HG03432 (cell line): ENCODE data around the gene PEBP1.

Experiments used
- ATAC-seq: cut with Tn5 transposase; IDR thresholded peaks from one replicate; pipeline ENCODE4 v1.9.1; 2021; ENCODE audit warnings: mild to moderate bottlenecking, moderate library complexity; ENCODE audit not compliant: unreplicated experiment

The PEBP1 gene

GRCh38 chr12:118135788-118136558 is at the start of gene PEBP1:
Gene PEBP1, plus strand, starts transcription at chr12:118136124. Its CDS starts 86 bp downstream, at chr12:118136210.
- ATAC-seq: peak; percentile 98

GRCh38 chr12:118089782-118090181 is 46.1 kb upstream of the PEBP1 start:
- no peak for ATAC-seq

GRCh38 chr12:118094039-118094438 is 41.9 kb upstream of the PEBP1 start:
- ATAC-seq: no peak

GRCh38 chr12:118098401-118098800 is 37.5 kb upstream of the PEBP1 start:
- ATAC-seq: no peak

GRCh38 chr12:118098911-118099671 is 36.8 kb upstream of the PEBP1 start:
- no peak for ATAC-seq

GRCh38 chr12:118101051-118101450 is 34.9 kb upstream of the PEBP1 start:
- ATAC-seq: no peak

- ATAC-seq: no peak
Observed at GRCh38 chr12:118102070-118102469, 33.9 kb upstream of the PEBP1 start.

- no peak for ATAC-seq
Observed at GRCh38 chr12:118102609-118103008, 33.3 kb upstream of the PEBP1 start.

- peak; percentile 15 for ATAC-seq
Observed at GRCh38 chr12:118103201-118103600, 32.7 kb upstream of the PEBP1 start.

GRCh38 chr12:118103601-118104382 is 32.1 kb upstream of the PEBP1 start, which contains the start of gene VSIG10:
Gene VSIG10, minus strand, starts transcription at chr12:118104011. Its CDS starts 340 bp downstream, at chr12:118103671.
- ATAC-seq: peak; percentile 49

- ATAC-seq: no peak
Observed at GRCh38 chr12:118107011-118107410, 28.9 kb upstream of the PEBP1 start.

- ATAC-seq: no peak
Observed at GRCh38 chr12:118107694-118108093, 28.2 kb upstream of the PEBP1 start.

- no peak for ATAC-seq
Observed at GRCh38 chr12:118109088-118109487, 26.8 kb upstream of the PEBP1 start.

- ATAC-seq: no peak
Observed at GRCh38 chr12:118119449-118119879, 16.5 kb upstream of the PEBP1 start.

GRCh38 chr12:118120579-118121363 is 15.2 kb upstream of the PEBP1 start:
- ATAC-seq: peak; percentile 80

- ATAC-seq: no peak
Observed at GRCh38 chr12:118122264-118122663, 13.7 kb upstream of the PEBP1 start.

GRCh38 chr12:118124333-118124874 is 11.5 kb upstream of the PEBP1 start:
- no peak for ATAC-seq

- no peak for ATAC-seq
Observed at GRCh38 chr12:118125743-118126118, 10.2 kb upstream of the PEBP1 start.

GRCh38 chr12:118126119-118126757 is 9.7 kb upstream of the PEBP1 start:
- ATAC-seq: no peak

GRCh38 chr12:118127867-118128266 is 8.1 kb upstream of the PEBP1 start:
- ATAC-seq: no peak
